ENCODE data around the gene APC2. TPM values are rescaled to one million over a fixed set of nuclear protein-coding genes. Genes with fewer than 3 reads are reported as not detected.
"Not testable (repeated sequence)": the region's sequence is repeated elsewhere in the genome, so short reads cannot be mapped to it uniquely, and the experiment has no call there.

The APC2 gene
- total and polyA plus RNA-seq, 2 donors: 0.66 to 1.2 TPM

- no peaks in the 10 kb centered on the region for H3K4me1 ChIP-seq (ENCODE audit: insufficient read depth)
- H3K27ac ChIP-seq (ENCODE audit: low read depth): no peak overlapping the region
- 69% methylated on average over 20 of the region's 20 CpGs for WGBS
- no peak for DNase-seq (ENCODE audit: extremely low spot score)
- no peaks in the 10 kb centered on the region for H3K36me3 ChIP-seq (ENCODE audit: insufficient read depth)
- no peak overlapping the region for H3K4me3 ChIP-seq (ENCODE audit: low read depth, low read length)
Measured at GRCh38 chr19:1473085-1473851, 23.3 kb downstream of the APC2 start.

DNA sequence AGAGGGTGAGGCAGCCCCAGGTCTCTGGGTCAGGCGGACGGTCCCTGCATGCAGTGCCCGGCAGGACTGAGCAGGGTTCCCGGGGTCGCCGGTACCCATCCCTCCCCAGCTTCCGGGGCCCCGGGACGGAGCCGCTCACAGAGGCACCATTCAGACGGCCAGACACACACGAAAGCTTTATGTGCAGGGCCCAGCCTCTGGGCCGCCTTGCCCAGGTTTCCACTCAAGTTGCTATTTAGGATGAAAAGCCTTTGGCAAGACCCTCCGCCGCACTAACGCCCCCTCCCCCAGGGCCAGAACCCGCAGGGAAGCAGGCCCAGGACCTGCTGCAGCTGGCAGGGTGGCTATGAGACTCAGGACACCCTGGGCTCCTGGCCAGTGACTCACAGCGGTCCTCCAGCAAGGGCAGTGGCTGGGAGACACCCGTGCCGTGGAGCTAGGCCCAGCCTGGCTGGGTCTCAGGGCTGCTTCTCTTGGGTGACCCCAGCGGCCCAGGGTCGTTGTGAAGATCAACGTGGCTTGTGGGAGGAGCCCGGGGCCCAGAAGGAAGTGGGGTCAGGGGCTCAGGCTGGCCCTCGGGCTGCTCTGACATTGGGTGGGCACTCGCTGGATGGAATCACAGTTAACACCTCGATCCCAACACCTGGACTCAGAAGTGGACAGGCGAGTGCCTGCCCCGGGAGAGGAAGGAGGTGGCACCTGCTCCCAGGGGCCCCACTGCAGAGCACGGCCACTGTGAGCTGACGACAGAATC is 24.3 kb downstream of the APC2 start:
- H3K27ac ChIP-seq (ENCODE audit: low read depth): no peak overlapping the region
- 76% methylated on average over 31 of the region's 31 CpGs for WGBS
- H3K4me3 ChIP-seq (ENCODE audit: low read depth, low read length): no peak overlapping the region
- H3K4me1 ChIP-seq (ENCODE audit: insufficient read depth): no peaks in the 10 kb centered on the region
- no peak for DNase-seq (ENCODE audit: extremely low spot score)
- H3K36me3 ChIP-seq (ENCODE audit: insufficient read depth): no peaks in the 10 kb centered on the region

- H3K36me3 ChIP-seq (ENCODE audit: insufficient read depth): no peaks in the 10 kb centered on the region
- no peaks in the 10 kb centered on the region for H3K4me1 ChIP-seq (ENCODE audit: insufficient read depth)
- no peak overlapping the region for H3K27ac ChIP-seq (ENCODE audit: low read depth)
- no peak overlapping the region for H3K4me3 ChIP-seq (ENCODE audit: low read depth, low read length)
- 87% methylated on average over 26 of the region's 26 CpGs for WGBS
- no peak for DNase-seq (ENCODE audit: extremely low spot score)
Measured at GRCh38 chr19:1474765-1475351, 24.9 kb downstream of the APC2 start.

DNA sequence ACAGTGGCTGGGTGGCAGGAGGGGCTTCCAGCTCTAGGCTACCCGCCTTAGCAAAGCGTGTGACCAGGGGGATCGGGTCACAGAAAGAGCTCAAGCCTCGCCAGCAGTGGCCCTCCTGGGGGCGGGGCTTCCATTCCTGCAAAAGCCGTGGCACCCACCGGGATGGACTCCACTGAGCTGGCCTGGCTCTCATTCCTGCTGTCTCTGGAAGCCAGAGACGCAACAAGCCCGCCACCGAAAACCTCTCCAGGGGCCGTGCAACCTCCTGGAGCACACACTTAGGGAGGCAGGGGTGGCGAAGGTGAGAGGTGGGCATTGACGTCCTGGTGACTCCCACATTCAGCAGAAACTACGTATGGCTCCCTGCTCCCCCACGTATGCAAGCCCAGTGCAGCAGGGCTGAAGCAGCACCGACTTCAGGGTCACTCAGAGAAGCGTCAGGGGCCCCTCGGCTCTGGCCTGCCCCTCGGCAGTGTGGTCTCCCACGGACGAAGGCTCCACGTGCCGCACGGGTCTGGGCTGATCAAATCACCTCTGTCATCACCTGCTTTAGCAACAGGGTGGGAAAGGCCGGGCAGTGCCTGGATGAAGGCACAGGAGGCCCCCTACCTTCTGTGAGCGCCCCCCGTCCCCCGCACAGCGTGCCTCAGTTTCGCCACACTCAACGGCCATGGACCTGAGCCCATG is 26.0 kb downstream of the APC2 start:
- Histone ChIP-seq H3K4me1 (ENCODE audit: insufficient read depth) (no peaks in the 10 kb centered on the region), H3K36me3 (ENCODE audit: insufficient read depth) (no peaks in the 10 kb centered on the region)
- WGBS: 91% methylated on average over 31 of the region's 31 CpGs

DNA sequence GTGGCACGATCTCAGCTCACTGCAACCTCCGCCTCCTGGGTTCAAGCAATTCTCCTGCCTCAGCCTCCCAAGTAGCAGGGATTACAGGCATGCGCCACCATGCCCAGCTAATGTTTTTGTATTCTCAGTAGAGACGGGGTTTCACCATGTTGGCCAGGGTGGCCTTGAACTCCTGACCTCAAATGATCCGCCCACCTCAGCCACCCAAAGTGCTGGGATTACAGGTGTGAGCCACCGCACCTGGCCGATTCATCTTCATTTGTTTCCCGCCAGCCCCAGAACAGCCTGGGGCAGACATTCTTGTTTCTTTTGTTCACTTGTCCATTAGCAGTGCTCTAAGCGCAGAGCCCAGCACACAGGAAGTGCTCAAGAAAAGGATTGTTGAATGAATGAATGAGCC is 27.1 kb downstream of the APC2 start:
- DNase-seq (ENCODE audit: extremely low spot score); H3K27ac ChIP-seq (ENCODE audit: low read depth); H3K4me3 ChIP-seq (ENCODE audit: low read depth, low read length); H3K4me1 ChIP-seq (ENCODE audit: insufficient read depth); H3K36me3 ChIP-seq (ENCODE audit: insufficient read depth): not testable (repeated sequence)
- 94% methylated on average over 9 of the region's 9 CpGs for WGBS

More for the DNA sequence above, 26.0 kb downstream of the APC2 start:
- Histone ChIP-seq H3K27ac (ENCODE audit: low read depth) (no peak overlapping the region), H3K4me3 (ENCODE audit: low read depth, low read length) (no peak overlapping the region)
- DNase-seq (ENCODE audit: extremely low spot score): no peak

GRCh38 chr19:1478934-1479707 is 29.2 kb downstream of the APC2 start, which contains the start of gene C19orf25:
Gene C19orf25 (minus strand): TSS chr19:1479215. CDS start chr19:1478903, 312 bp downstream.
- Histone ChIP-seq H3K4me1 (ENCODE audit: insufficient read depth) (no peaks in the 10 kb centered on the region), H3K36me3 (ENCODE audit: insufficient read depth) (no peaks in the 10 kb centered on the region), H3K4me3 (ENCODE audit: low read depth, low read length) (peak within 1 kb of the TSS; percentile 96), H3K27ac (ENCODE audit: low read depth) (no peak within 1 kb of the TSS)
- DNase-seq (ENCODE audit: extremely low spot score): peak; percentile 74
- under 1% methylated on average over 71 of the region's 71 CpGs for WGBS

DNA sequence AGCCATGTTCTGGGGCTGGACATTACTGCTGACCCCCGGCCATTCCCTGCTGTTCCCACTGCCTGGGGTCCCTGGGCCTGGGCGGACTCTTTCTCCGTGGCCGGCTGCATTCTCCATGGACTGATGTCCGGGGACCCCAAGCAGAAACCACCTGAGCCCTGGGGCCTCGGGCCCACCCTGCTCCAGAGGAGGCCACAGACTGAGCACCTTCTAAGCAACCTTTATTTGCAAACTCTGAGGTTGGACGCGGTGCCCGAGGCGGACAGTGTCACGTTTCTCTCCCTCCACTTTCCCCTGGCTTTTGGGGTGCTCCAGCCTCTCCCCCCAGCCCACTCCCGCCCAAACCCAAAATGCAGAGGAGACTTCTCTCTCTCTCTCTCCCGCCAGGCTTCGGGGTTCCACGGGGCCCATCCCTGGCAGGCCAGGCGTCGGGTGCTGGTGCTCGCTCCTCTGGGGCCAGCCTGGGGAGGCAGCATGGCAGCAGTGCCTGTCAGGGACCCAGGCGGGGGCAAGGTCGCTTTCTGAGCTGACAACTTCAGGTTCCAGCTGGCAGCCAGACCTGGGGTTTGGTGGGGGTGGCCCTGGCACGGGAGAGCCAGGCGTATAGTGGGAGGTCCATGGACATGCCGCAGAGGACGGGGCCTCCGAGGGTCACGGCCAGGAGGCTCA is 31.4 kb downstream of the APC2 start:
- no peak for DNase-seq (ENCODE audit: extremely low spot score)

GRCh38 chr19:1481893-1482360 is 32.0 kb downstream of the APC2 start:
- no peak overlapping the region for H3K27ac ChIP-seq (ENCODE audit: low read depth)
- no peak overlapping the region for H3K4me3 ChIP-seq (ENCODE audit: low read depth, low read length)
- WGBS: 90% methylated on average over 36 of the region's 36 CpGs
- no peaks in the 10 kb centered on the region for H3K4me1 ChIP-seq (ENCODE audit: insufficient read depth)
- DNase-seq (ENCODE audit: extremely low spot score): no peak
- no peaks in the 10 kb centered on the region for H3K36me3 ChIP-seq (ENCODE audit: insufficient read depth)

More for the DNA sequence above, 31.4 kb downstream of the APC2 start:
- Histone ChIP-seq H3K36me3 (ENCODE audit: insufficient read depth) (no peaks in the 10 kb centered on the region), H3K4me1 (ENCODE audit: insufficient read depth) (no peaks in the 10 kb centered on the region), H3K27ac (ENCODE audit: low read depth) (no peak overlapping the region), H3K4me3 (ENCODE audit: low read depth, low read length) (no peak overlapping the region)
- 82% methylated on average over 26 of the region's 26 CpGs for WGBS

GRCh38 chr19:1482361-1483130 is 32.6 kb downstream of the APC2 start:
- Histone ChIP-seq H3K27ac (ENCODE audit: low read depth) (no peak overlapping the region), H3K4me1 (ENCODE audit: insufficient read depth) (no peaks in the 10 kb centered on the region), H3K36me3 (ENCODE audit: insufficient read depth) (no peaks in the 10 kb centered on the region), H3K4me3 (ENCODE audit: low read depth, low read length) (no peak overlapping the region)
- 84% methylated on average over 37 of the region's 37 CpGs for WGBS
- DNase-seq (ENCODE audit: extremely low spot score): no peak

- 90% methylated on average over 77 of the region's 77 CpGs for WGBS
Measured at GRCh38 chr19:1483131-1483978, 33.4 kb downstream of the APC2 start.

DNA sequence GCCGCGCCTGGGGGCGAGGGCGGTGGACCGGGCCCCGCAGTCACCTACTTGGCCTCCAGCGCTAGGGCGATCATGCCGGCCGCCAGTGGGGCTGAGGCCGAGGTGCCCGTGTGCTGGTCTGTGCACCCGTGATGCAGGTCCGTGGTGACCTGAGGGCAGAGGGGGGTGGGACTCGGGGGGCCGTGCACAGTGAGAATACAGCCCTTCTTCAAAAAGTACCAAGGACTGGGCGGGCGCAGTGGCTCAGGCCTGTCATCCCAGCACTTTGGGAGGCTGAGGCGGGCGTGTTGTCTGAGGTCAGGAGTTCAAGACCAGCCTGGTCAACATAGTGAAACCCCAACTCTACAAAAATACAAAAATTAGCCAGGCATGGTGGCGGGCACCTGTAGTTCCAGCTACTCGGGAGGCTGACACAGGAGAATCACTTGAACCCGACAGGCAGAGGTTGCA is 34.1 kb downstream of the APC2 start:
- Histone ChIP-seq H3K27ac (ENCODE audit: low read depth) (no peak overlapping the region), H3K4me1 (ENCODE audit: insufficient read depth) (no peaks in the 10 kb centered on the region), H3K36me3 (ENCODE audit: insufficient read depth) (no peaks in the 10 kb centered on the region), H3K4me3 (ENCODE audit: low read depth, low read length) (no peak overlapping the region)
- DNase-seq (ENCODE audit: extremely low spot score): no peak
- WGBS: 90% methylated on average over 23 of the region's 23 CpGs

More at GRCh38 chr19:1483131-1483978, 33.4 kb downstream of the APC2 start:
- Histone ChIP-seq H3K36me3 (ENCODE audit: insufficient read depth) (no peaks in the 10 kb centered on the region), H3K4me3 (ENCODE audit: low read depth, low read length) (no peak overlapping the region), H3K4me1 (ENCODE audit: insufficient read depth) (no peaks in the 10 kb centered on the region), H3K27ac (ENCODE audit: low read depth) (no peak overlapping the region)
- no peak for DNase-seq (ENCODE audit: extremely low spot score)
